Measurements from ENCODE around the gene HOXB5.

GRCh38 chr17:48627118-48627597 is 33.6 kb upstream of the HOXB5 start:
- TF ChIP-seq POLR2A (IDR thresholded peaks at IDR 0.05) = no peak
- no peak for TF ChIP-seq CTCF (IDR thresholded peaks at IDR 0.05)
